ENCODE measurements around the gene PPFIA2.

PPFIA2 gene

DNA sequence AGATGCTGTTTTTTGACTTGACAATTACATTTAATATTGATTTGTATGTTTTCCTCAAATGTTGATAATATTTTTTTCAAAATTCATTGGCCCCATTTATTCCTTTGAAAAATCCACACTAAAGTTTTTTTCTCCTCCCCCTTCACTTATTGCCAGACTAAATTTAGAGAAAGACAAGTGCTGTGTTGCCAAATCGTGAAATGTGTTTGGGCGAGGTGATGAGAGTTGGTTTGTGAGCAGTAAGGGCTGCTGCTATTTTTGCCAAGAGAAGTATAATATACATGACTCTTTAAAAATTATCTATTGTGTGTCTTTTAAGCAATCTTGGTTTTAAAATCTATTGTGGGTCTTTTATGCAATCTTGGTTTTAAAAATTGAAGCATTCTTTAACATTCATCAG lies 188.9 kb downstream of the PPFIA2 start:
- no peak overlapping the region for H2BK15ac ChIP-seq (ENCODE audit: low read depth, poor library complexity, severe bottlenecking)
- no peak overlapping the region for H3K23ac ChIP-seq (ENCODE audit: low read length in 2 of 2)
- H3K9me3 ChIP-seq (ENCODE audit: control insufficient read depth, low read length): no peaks in the 10 kb centered on the region
- no peak overlapping the region for H3K4me2 ChIP-seq (ENCODE audit: low read length, poor library complexity, severe bottlenecking)
- no peak overlapping the region for H4K91ac ChIP-seq (ENCODE audit: low read length)
- H2BK12ac ChIP-seq (ENCODE audit: low read length in 2 of 2): no peak overlapping the region
- H3K27ac ChIP-seq (ENCODE audit: low read length, poor library complexity, severe bottlenecking): no peak overlapping the region
- no peak overlapping the region for H2BK120ac ChIP-seq (ENCODE audit: low read depth, low read length)
- H3K27me3 ChIP-seq (ENCODE audit: control insufficient read depth in 1 of 2, insufficient read depth in 1 of 2, low read length in 2 of 2): no peaks in the 10 kb centered on the region
- H3K4ac ChIP-seq (ENCODE audit: low read depth in 1 of 2, low read length in 2 of 2): no peak overlapping the region
- no peaks in the 10 kb centered on the region for H3K4me1 ChIP-seq (ENCODE audit: control insufficient read depth, insufficient read depth, low read depth, low read length)
- no peak overlapping the region for H2AK5ac ChIP-seq (ENCODE audit: low read length, severe bottlenecking)
- H3K18ac ChIP-seq (ENCODE audit: low read depth in 1 of 2, low read length in 2 of 2): no peak overlapping the region
- H2AFZ ChIP-seq (ENCODE audit: low read depth, low read length): no peak overlapping the region
- no peaks in the 10 kb centered on the region for H3K79me1 ChIP-seq (replicated peaks; ENCODE audit: low read length, poor library complexity, severe bottlenecking)
- H3K14ac ChIP-seq (ENCODE audit: low read length in 2 of 2): no peak overlapping the region
- no CpG with 5 or more reads among the region's 2 CpGs for WGBS
- H3K9ac ChIP-seq (ENCODE audit: low read length): no peak overlapping the region
- no peak for DNase-seq
- H2BK5ac ChIP-seq (ENCODE audit: low read depth, low read length, poor library complexity, severe bottlenecking): no peak overlapping the region
- no peak overlapping the region for H3K4me3 ChIP-seq (ENCODE audit: insufficient read depth in 1 of 2, low read depth in 1 of 2, low read length in 2 of 2)
- no peak overlapping the region for H4K8ac ChIP-seq (ENCODE audit: low read length)
- H3K36me3 ChIP-seq (ENCODE audit: control insufficient read depth in 1 of 2, insufficient read depth in 2 of 2, low read depth in 1 of 2, low read length in 2 of 2): no peaks in the 10 kb centered on the region

DNA sequence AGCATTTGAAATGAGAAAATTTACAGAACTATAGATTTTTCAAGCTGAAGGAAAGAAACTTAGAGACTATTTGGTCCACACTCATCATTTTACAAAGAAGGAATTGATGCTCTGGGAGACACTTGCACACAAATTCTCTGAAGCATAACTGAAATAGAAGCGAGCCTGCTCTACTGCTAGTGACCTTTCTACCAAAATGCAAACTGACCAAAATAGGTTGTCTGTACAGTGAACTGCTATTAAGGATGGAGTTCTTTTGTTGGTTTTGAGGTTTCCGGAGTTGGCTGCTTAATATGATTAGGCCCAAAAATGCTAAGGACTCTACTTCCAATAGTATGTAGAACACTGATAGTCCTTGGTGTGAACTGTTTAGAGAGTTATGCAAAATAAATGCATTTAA lies 194.9 kb downstream of the PPFIA2 start:
- Histone ChIP-seq H3K9ac (ENCODE audit: low read length) (no peak overlapping the region), H2BK5ac (ENCODE audit: low read depth, low read length, poor library complexity, severe bottlenecking) (no peak overlapping the region), H3K4ac (ENCODE audit: low read depth in 1 of 2, low read length in 2 of 2) (no peak overlapping the region), H4K8ac (ENCODE audit: low read length) (no peak overlapping the region), H3K18ac (ENCODE audit: low read depth in 1 of 2, low read length in 2 of 2) (no peak overlapping the region), H2BK12ac (ENCODE audit: low read length in 2 of 2) (no peak overlapping the region), H3K23ac (ENCODE audit: low read length in 2 of 2) (no peak overlapping the region), H3K14ac (ENCODE audit: low read length in 2 of 2) (no peak overlapping the region), H2AFZ (ENCODE audit: low read depth, low read length) (no peak overlapping the region), H3K79me1 (replicated peaks; ENCODE audit: low read length, poor library complexity, severe bottlenecking) (no peaks in the 10 kb centered on the region), H3K27me3 (ENCODE audit: control insufficient read depth in 1 of 2, insufficient read depth in 1 of 2, low read length in 2 of 2) (no peaks in the 10 kb centered on the region), H4K91ac (ENCODE audit: low read length) (no peak overlapping the region), H3K4me2 (ENCODE audit: low read length, poor library complexity, severe bottlenecking) (no peak overlapping the region), H3K9me3 (ENCODE audit: control insufficient read depth, low read length) (no peaks in the 10 kb centered on the region), H2BK120ac (ENCODE audit: low read depth, low read length) (no peak overlapping the region), H3K36me3 (ENCODE audit: control insufficient read depth in 1 of 2, insufficient read depth in 2 of 2, low read depth in 1 of 2, low read length in 2 of 2) (no peaks in the 10 kb centered on the region), H3K4me3 (ENCODE audit: insufficient read depth in 1 of 2, low read depth in 1 of 2, low read length in 2 of 2) (no peak overlapping the region), H2BK15ac (ENCODE audit: low read depth, poor library complexity, severe bottlenecking) (no peak overlapping the region), H3K27ac (ENCODE audit: low read length, poor library complexity, severe bottlenecking) (no peak overlapping the region), H2AK5ac (ENCODE audit: low read length, severe bottlenecking) (no peak overlapping the region), H3K4me1 (ENCODE audit: control insufficient read depth, insufficient read depth, low read depth, low read length) (no peaks in the 10 kb centered on the region)
- WGBS: 100% methylated on average over 1 of the region's 2 CpGs
- no peak for DNase-seq

DNA sequence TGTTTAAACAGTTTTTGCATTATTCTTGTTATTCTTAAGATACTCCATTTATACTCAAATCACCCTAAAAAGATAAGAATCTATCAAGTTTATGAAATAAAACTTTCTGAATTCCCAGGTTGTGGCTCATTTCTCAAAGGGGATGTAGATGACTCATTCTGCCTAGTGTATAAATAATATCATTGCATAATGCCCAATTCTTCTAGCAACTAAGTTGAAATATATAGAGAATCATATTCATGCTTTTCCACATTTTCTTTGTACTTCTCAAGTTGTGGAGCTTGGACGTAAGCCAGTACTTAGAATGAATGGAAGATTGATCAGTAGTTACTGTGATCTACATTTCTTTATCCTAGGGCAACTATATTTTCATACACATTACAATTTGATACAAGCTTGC lies 201.1 kb downstream of the PPFIA2 start:
- peak; percentile 3 for DNase-seq
- no peaks in the 10 kb centered on the region for H3K27me3 ChIP-seq (ENCODE audit: control insufficient read depth in 1 of 2, insufficient read depth in 1 of 2, low read length in 2 of 2)
- no peak overlapping the region for H2BK12ac ChIP-seq (ENCODE audit: low read length in 2 of 2)
- no peak overlapping the region for H2BK5ac ChIP-seq (ENCODE audit: low read depth, low read length, poor library complexity, severe bottlenecking)
- H2AK5ac ChIP-seq (ENCODE audit: low read length, severe bottlenecking): no peak overlapping the region
- no peak overlapping the region for H3K4me2 ChIP-seq (ENCODE audit: low read length, poor library complexity, severe bottlenecking)
- no peak overlapping the region for H4K8ac ChIP-seq (ENCODE audit: low read length)
- no peaks in the 10 kb centered on the region for H3K4me1 ChIP-seq (ENCODE audit: control insufficient read depth, insufficient read depth, low read depth, low read length)
- no peaks in the 10 kb centered on the region for H3K9me3 ChIP-seq (ENCODE audit: control insufficient read depth, low read length)
- no peak overlapping the region for H3K4me3 ChIP-seq (ENCODE audit: insufficient read depth in 1 of 2, low read depth in 1 of 2, low read length in 2 of 2)
- no peak overlapping the region for H3K9ac ChIP-seq (ENCODE audit: low read length)
- H3K27ac ChIP-seq (ENCODE audit: low read length, poor library complexity, severe bottlenecking): no peak overlapping the region
- H2BK15ac ChIP-seq (ENCODE audit: low read depth, poor library complexity, severe bottlenecking): no peak overlapping the region
- no peak overlapping the region for H3K18ac ChIP-seq (ENCODE audit: low read depth in 1 of 2, low read length in 2 of 2)
- no peak overlapping the region for H4K91ac ChIP-seq (ENCODE audit: low read length)
- WGBS: 80% methylated on average over 1 of the region's 1 CpG
- H3K14ac ChIP-seq (ENCODE audit: low read length in 2 of 2): no peak overlapping the region
- no peaks in the 10 kb centered on the region for H3K36me3 ChIP-seq (ENCODE audit: control insufficient read depth in 1 of 2, insufficient read depth in 2 of 2, low read depth in 1 of 2, low read length in 2 of 2)
- H3K23ac ChIP-seq (ENCODE audit: low read length in 2 of 2): no peak overlapping the region
- H3K79me1 ChIP-seq (replicated peaks; ENCODE audit: low read length, poor library complexity, severe bottlenecking): no peaks in the 10 kb centered on the region
- no peak overlapping the region for H3K4ac ChIP-seq (ENCODE audit: low read depth in 1 of 2, low read length in 2 of 2)
- no peak overlapping the region for H2BK120ac ChIP-seq (ENCODE audit: low read depth, low read length)
- no peak overlapping the region for H2AFZ ChIP-seq (ENCODE audit: low read depth, low read length)

DNA sequence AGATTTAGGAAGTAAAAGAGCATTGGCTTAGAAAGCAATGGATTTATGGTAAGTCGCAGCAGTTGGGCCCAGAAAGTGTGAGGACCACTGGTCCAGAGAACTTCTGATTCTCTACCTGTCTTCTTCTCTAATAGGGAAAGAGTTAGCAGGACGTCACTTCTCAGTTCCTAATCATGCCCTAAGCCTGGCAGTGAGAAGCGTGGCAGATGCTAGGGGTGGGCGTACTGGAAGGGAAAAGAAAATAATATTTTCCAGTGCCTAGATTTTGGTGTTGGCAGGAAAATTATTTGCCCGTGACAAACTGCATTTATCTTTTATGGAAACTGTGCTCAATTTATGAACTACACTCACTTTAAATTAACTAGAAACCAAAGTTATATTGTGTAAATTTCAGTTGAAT lies 212.3 kb downstream of the PPFIA2 start:
- no peak overlapping the region for H3K9ac ChIP-seq (ENCODE audit: low read length)
- H3K18ac ChIP-seq (ENCODE audit: low read depth in 1 of 2, low read length in 2 of 2): no peak overlapping the region
- H3K79me1 ChIP-seq (replicated peaks; ENCODE audit: low read length, poor library complexity, severe bottlenecking): no peaks in the 10 kb centered on the region
- H4K91ac ChIP-seq (ENCODE audit: low read length): no peak overlapping the region
- H3K4ac ChIP-seq (ENCODE audit: low read depth in 1 of 2, low read length in 2 of 2): no peak overlapping the region
- H2BK120ac ChIP-seq (ENCODE audit: low read depth, low read length): no peak overlapping the region
- H2BK15ac ChIP-seq (ENCODE audit: low read depth, poor library complexity, severe bottlenecking): no peak overlapping the region
- H2BK5ac ChIP-seq (ENCODE audit: low read depth, low read length, poor library complexity, severe bottlenecking): no peak overlapping the region
- no peak for DNase-seq
- peaks cover 2% of the 10 kb centered on the region for H3K4me1 ChIP-seq (ENCODE audit: control insufficient read depth, insufficient read depth, low read depth, low read length)
- no peak overlapping the region for H3K4me3 ChIP-seq (ENCODE audit: insufficient read depth in 1 of 2, low read depth in 1 of 2, low read length in 2 of 2)
- H3K36me3 ChIP-seq (ENCODE audit: control insufficient read depth in 1 of 2, insufficient read depth in 2 of 2, low read depth in 1 of 2, low read length in 2 of 2): no peaks in the 10 kb centered on the region
- no peak overlapping the region for H3K4me2 ChIP-seq (ENCODE audit: low read length, poor library complexity, severe bottlenecking)
- no peak overlapping the region for H2BK12ac ChIP-seq (ENCODE audit: low read length in 2 of 2)
- H3K14ac ChIP-seq (ENCODE audit: low read length in 2 of 2): no peak overlapping the region
- no peak overlapping the region for H4K8ac ChIP-seq (ENCODE audit: low read length)
- no peaks in the 10 kb centered on the region for H3K27me3 ChIP-seq (ENCODE audit: control insufficient read depth in 1 of 2, insufficient read depth in 1 of 2, low read length in 2 of 2)
- no peak overlapping the region for H3K23ac ChIP-seq (ENCODE audit: low read length in 2 of 2)
- no peaks in the 10 kb centered on the region for H3K9me3 ChIP-seq (ENCODE audit: control insufficient read depth, low read length)
- H2AK5ac ChIP-seq (ENCODE audit: low read length, severe bottlenecking): no peak overlapping the region
- H3K27ac ChIP-seq (ENCODE audit: low read length, poor library complexity, severe bottlenecking): no peak overlapping the region
- WGBS: 88% methylated on average over 4 of the region's 5 CpGs
- H2AFZ ChIP-seq (ENCODE audit: low read depth, low read length): no peak overlapping the region
